ENCODE results near the gene HMG20B.

HMG20B gene

GRCh38 chr19:3537438-3538240 lies 35.1 kb upstream of the HMG20B start:
- no peak for DNase-seq

- DNase-seq, result no peak
These were observed 34.4 kb upstream of the HMG20B start for GRCh38 chr19:3538258-3538929.

GRCh38 chr19:3538965-3539755 lies 33.6 kb upstream of the HMG20B start, which contains the start of gene TEKTIP1:
TSS of gene TEKTIP1 (plus strand) at chr19:3539174. CDS start at chr19:3539178, 4 bp downstream.
- DNase-seq, result peak; percentile 60

GRCh38 chr19:3539756-3540118 lies 33.0 kb upstream of the HMG20B start:
- no peak for DNase-seq

GRCh38 chr19:3543150-3544057 lies 29.3 kb upstream of the HMG20B start:
- no peak for DNase-seq

- DNase-seq, result no peak
These were observed 28.7 kb upstream of the HMG20B start for GRCh38 chr19:3544058-3544376.

- DNase-seq, result peak; percentile 69
These were observed 27.7 kb upstream of the HMG20B start for GRCh38 chr19:3544742-3545668.

- no peak for DNase-seq
These were observed 27.1 kb upstream of the HMG20B start for GRCh38 chr19:3545669-3546034.

- no peak for DNase-seq
These were observed 26.6 kb upstream of the HMG20B start for GRCh38 chr19:3546119-3546518.

- no peak for DNase-seq
These were observed 25.4 kb upstream of the HMG20B start for GRCh38 chr19:3547301-3547731.

GRCh38 chr19:3547767-3548282 lies 24.9 kb upstream of the HMG20B start:
- no peak for DNase-seq

- peak; percentile 53 for DNase-seq
These were observed 24.1 kb upstream of the HMG20B start for GRCh38 chr19:3548606-3549005.

GRCh38 chr19:3549816-3550215 lies 22.9 kb upstream of the HMG20B start:
- no peak for DNase-seq

- DNase-seq, result no peak
These were observed 21.6 kb upstream of the HMG20B start for GRCh38 chr19:3550947-3551791.

- DNase-seq, result no peak
These were observed 21.0 kb upstream of the HMG20B start for GRCh38 chr19:3551792-3552095.

- DNase-seq, result no peak
These were observed 18.3 kb upstream of the HMG20B start for GRCh38 chr19:3554254-3555083.

GRCh38 chr19:3555653-3556422 lies 16.9 kb upstream of the HMG20B start:
- DNase-seq, result no peak

GRCh38 chr19:3556423-3556977 lies 16.2 kb upstream of the HMG20B start:
- DNase-seq, result no peak

Measured in femur (tissue), 1 donor.